MCF 10A (cell line): ENCODE measurements around the gene CLEC4D. TPM values are rescaled to one million over a fixed set of nuclear protein-coding genes. Genes with fewer than 3 reads are reported as not detected.

ENCODE experiments used
- BruUV-seq: library from RNA; stranded (reverse); fragments of 400-500 nt; replicated peaks from 2 replicates; lab custom pipeline; 2021; lab: Mats Ljungman, UMichigan
- CTCF ChIA-PET: fragments of 300-600 bp; sonication (Branson Sonifier 250); formaldehyde crosslinking; extraction: SDS; loops from one replicate; lab custom pipeline; 2021; ENCODE audit warnings: antibody characterized with exemption, inconsistent platforms; lab: Yijun Ruan, JAX
- POLR2A ChIA-PET: fragments of 300-600, 350-650 bp; sonication (Branson Sonifier 250); formaldehyde crosslinking; extraction: SDS; loops from one replicate; lab custom pipeline; 2020; ENCODE audit warnings: antibody characterized with exemption, inconsistent platforms; lab: Yijun Ruan, JAX
- DNase-seq: peaks from one replicate; pipeline ENCODE4 v3.0.0-alpha.2; 2018; ENCODE audit not compliant: unreplicated experiment
- H3K27ac Mint-ChIP-seq: one replicate; pipeline ENCODE4 v1.8.0; 2022; ENCODE audit warnings: mild to moderate bottlenecking, low read depth, mixed read lengths; ENCODE audit not compliant: unreplicated experiment
- H3K27me3 Mint-ChIP-seq: one replicate; pipeline ENCODE4 v1.8.0; 2022; ENCODE audit warnings: mixed read lengths; ENCODE audit not compliant: insufficient read depth, unreplicated experiment
- H3K36me3 Mint-ChIP-seq: one replicate; pipeline ENCODE4 v1.8.0; 2022; ENCODE audit warnings: mild to moderate bottlenecking, moderate library complexity, mixed read lengths; ENCODE audit not compliant: insufficient read depth, unreplicated experiment
- H3K4me1 Mint-ChIP-seq: one replicate; pipeline ENCODE4 v1.8.0; 2022; ENCODE audit warnings: mixed read lengths; ENCODE audit not compliant: insufficient read depth, unreplicated experiment
- H3K4me3 Mint-ChIP-seq: one replicate; pipeline ENCODE4 v1.8.0; 2022; ENCODE audit warnings: mild to moderate bottlenecking, moderate library complexity, mixed read lengths; ENCODE audit not compliant: unreplicated experiment
- H3K9me3 Mint-ChIP-seq: one replicate; pipeline ENCODE4 v1.8.0; 2022; ENCODE audit warnings: mixed read lengths; ENCODE audit not compliant: unreplicated experiment
- intact Hi-C: fragments of 100-400 bp; cut with micrococcal nuclease; formaldehyde crosslinking; loops from 2 replicates; pipeline ENCODE4 v1.14.1; 2022
- total RNA-seq: library from RNA; stranded (reverse); gene quantifications from 2 replicates; pipeline ENCODE4 v1.2.3, GENCODE V29; 2022
- TF ChIP-seq, protein P1 (sequence below): fragments of 200-600 bp; IDR thresholded peaks from one replicate; pipeline ENCODE4 v1.8.0; 2022; ENCODE audit warnings: antibody characterized with exemption, mild to moderate bottlenecking; ENCODE audit not compliant: unreplicated experiment

Gene CLEC4D
- total RNA-seq, 1 experiment from 2014 or later, result not detected

- no peaks in the 10 kb centered on the region for H3K9me3 Mint-ChIP-seq
- BruUV-seq, result no TSS peak
- intact Hi-C loops, result no loop called here
- CTCF ChIA-PET, result interaction anchor here (0.6 kb wide), 1 partner anchor 228 kb away, joined by 3 read pairs; no protein-coding TSS in a partner anchor
- H3K27me3 Mint-ChIP-seq, result peaks cover 31% of the 10 kb centered on the region
- no peak overlapping the region for H3K4me3 Mint-ChIP-seq
- POLR2A ChIA-PET, result no interaction called here
- H3K36me3 Mint-ChIP-seq, result no peaks in the 10 kb centered on the region
- no peaks in the 10 kb centered on the region for H3K4me1 Mint-ChIP-seq
- TF ChIP-seq, protein P1, sequence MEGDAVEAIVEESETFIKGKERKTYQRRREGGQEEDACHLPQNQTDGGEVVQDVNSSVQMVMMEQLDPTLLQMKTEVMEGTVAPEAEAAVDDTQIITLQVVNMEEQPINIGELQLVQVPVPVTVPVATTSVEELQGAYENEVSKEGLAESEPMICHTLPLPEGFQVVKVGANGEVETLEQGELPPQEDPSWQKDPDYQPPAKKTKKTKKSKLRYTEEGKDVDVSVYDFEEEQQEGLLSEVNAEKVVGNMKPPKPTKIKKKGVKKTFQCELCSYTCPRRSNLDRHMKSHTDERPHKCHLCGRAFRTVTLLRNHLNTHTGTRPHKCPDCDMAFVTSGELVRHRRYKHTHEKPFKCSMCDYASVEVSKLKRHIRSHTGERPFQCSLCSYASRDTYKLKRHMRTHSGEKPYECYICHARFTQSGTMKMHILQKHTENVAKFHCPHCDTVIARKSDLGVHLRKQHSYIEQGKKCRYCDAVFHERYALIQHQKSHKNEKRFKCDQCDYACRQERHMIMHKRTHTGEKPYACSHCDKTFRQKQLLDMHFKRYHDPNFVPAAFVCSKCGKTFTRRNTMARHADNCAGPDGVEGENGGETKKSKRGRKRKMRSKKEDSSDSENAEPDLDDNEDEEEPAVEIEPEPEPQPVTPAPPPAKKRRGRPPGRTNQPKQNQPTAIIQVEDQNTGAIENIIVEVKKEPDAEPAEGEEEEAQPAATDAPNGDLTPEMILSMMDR, result no peak
- DNase-seq, result no peak
- no peak overlapping the region for H3K27ac Mint-ChIP-seq
These were observed 37.6 kb upstream of the CLEC4D start for GRCh38 chr12:8475508-8476203.

DNA sequence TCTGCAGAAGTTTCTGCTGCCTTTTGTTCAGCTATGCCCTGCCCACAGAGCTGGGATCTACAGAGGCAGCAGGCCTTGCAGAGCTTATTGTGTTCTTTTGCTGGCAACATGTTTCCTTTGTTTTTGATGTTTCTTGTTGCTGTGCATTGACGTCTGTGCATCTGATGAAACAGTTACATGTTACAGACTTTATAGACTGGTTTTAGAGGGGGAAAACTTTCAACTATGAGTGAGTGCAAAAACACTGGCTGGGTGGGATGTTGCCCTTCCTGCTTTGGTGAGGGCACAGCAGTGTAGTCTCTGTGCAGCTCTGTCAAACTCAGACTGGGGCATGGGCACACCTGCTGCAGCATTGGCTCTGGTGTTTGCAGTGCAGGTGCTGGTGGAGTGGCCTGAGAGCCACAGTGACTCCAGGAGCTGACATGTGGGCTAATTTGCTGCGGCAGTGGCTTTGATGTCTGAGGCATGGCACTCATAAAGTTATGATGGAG, 30.7 kb upstream of the CLEC4D start:
- H3K27me3 Mint-ChIP-seq, result peaks cover 19% of the 10 kb centered on the region
- ChIA-PET CTCF (no interaction called here), POLR2A (no interaction called here)
- intact Hi-C loops, result no loop called here
- no peaks in the 10 kb centered on the region for H3K36me3 Mint-ChIP-seq
- H3K27ac Mint-ChIP-seq, result no peak overlapping the region
- BruUV-seq, result no TSS peak
- H3K4me1 Mint-ChIP-seq, result no peaks in the 10 kb centered on the region
- H3K9me3 Mint-ChIP-seq, result peaks cover 6% of the 10 kb centered on the region
- DNase-seq, result no peak
- no peak overlapping the region for H3K4me3 Mint-ChIP-seq
- TF ChIP-seq, protein P1, result no peak

GRCh38 chr12:8483079-8483478, 30.2 kb upstream of the CLEC4D start:
- TF ChIP-seq, protein P1, result no peak
- no peak overlapping the region for H3K4me3 Mint-ChIP-seq
- intact Hi-C loops, result no loop called here
- no TSS peak for BruUV-seq
- CTCF ChIA-PET, result no interaction called here
- H3K27ac Mint-ChIP-seq, result no peak overlapping the region
- peaks cover 6% of the 10 kb centered on the region for H3K9me3 Mint-ChIP-seq
- POLR2A ChIA-PET, result no interaction called here
- H3K36me3 Mint-ChIP-seq, result no peaks in the 10 kb centered on the region
- DNase-seq, result no peak
- H3K27me3 Mint-ChIP-seq, result peaks cover 15% of the 10 kb centered on the region
- no peaks in the 10 kb centered on the region for H3K4me1 Mint-ChIP-seq

GRCh38 chr12:8491646-8492530, 21.4 kb upstream of the CLEC4D start:
- BruUV-seq, result no TSS peak
- intact Hi-C loops, result no loop called here
- H3K4me1 Mint-ChIP-seq, result no peaks in the 10 kb centered on the region
- H3K36me3 Mint-ChIP-seq, result no peaks in the 10 kb centered on the region
- peaks cover 51% of the 10 kb centered on the region for H3K27me3 Mint-ChIP-seq
- H3K4me3 Mint-ChIP-seq, result no peak overlapping the region
- no peak overlapping the region for H3K27ac Mint-ChIP-seq
- POLR2A ChIA-PET, result no interaction called here
- DNase-seq, result no peak
- TF ChIP-seq, protein P1, result no peak
- CTCF ChIA-PET, result interaction anchor here (0.6 to 0.9 kb wide), 2 partner anchors 52 to 1142 kb away, joined by 3 to 5 read pairs; no protein-coding TSS in a partner anchor
- H3K9me3 Mint-ChIP-seq, result no peaks in the 10 kb centered on the region
